PC-3 (cell line): ENCODE results near the gene ARHGEF4. TPM values are rescaled to one million over a fixed set of nuclear protein-coding genes. Genes with fewer than 3 reads are reported as not detected.

Experiments used
- ATAC-seq: fragments of 200-7000 bp; cut with Tn5 transposase; 2 replicates; pipeline ENCODE4 v1.9.1; 2020; ENCODE audit warnings: mild to moderate bottlenecking, moderate library complexity
- BruUV-seq: library from RNA; stranded (reverse); fragments of 400-500 nt; replicated peaks from 2 replicates; lab custom pipeline; 2021; lab: Mats Ljungman, UMichigan
- CTCF ChIA-PET: fragments of 300-600 bp; sonication (Branson Sonifier 250); formaldehyde crosslinking; loops from one replicate; lab custom pipeline; 2022; ENCODE audit warnings: antibody characterized with exemption; lab: Charles Lee
- POLR2A ChIA-PET: fragments of 300-600 bp; sonication (Branson Sonifier 250); formaldehyde crosslinking; loops from one replicate; lab custom pipeline; 2022; ENCODE audit warnings: antibody characterized with exemption; ENCODE audit not compliant: unreplicated experiment; lab: Charles Lee
- DNase-seq: peaks from one replicate; pipeline ENCODE4 v3.0.0-alpha.2; 2015
- H2AFZ ChIP-seq: fragments of 300-600 bp; sonication (generic); 2 replicates; pipeline ENCODE4 v1.6.0; 2016; ENCODE audit warnings: antibody characterized with exemption, low read length
- H3F3A ChIP-seq: fragments of 300-600 bp; sonication (generic); one replicate; pipeline ENCODE4 v1.6.0; 2017; ENCODE audit warnings: antibody characterized with exemption, low read length, control low read depth, mild to moderate bottlenecking; ENCODE audit not compliant: unreplicated experiment
- H3K27ac ChIP-seq: fragments of 300-600 bp; sonication (generic); 2 replicates; pipeline ENCODE4 v1.5.1; 2016; ENCODE audit warnings: mild to moderate bottlenecking, low read length
- H3K27me3 ChIP-seq: fragments of 300-600 bp; sonication (generic); 2 replicates; pipeline ENCODE4 v1.6.1; 2016; ENCODE audit warnings: low read length, mixed read lengths
- H3K36me3 ChIP-seq: fragments of 300-600 bp; sonication (generic); 2 replicates; pipeline ENCODE4 v1.6.1; 2016; ENCODE audit warnings: low read depth, mixed run types, low read length, mixed read lengths
- H3K4me1 ChIP-seq: fragments of 300-600 bp; sonication (generic); 2 replicates; pipeline ENCODE4 v1.5.1; 2016; ENCODE audit warnings: low read length; ENCODE audit not compliant: insufficient read depth
- H3K4me2 ChIP-seq: fragments of 300-600 bp; sonication (generic); 2 replicates; pipeline ENCODE4 v1.6.0; 2016; ENCODE audit warnings: low read length
- H3K4me3 ChIP-seq: fragments of 300-600 bp; sonication (generic); 2 replicates; pipeline ENCODE4 v1.5.1; 2016; ENCODE audit warnings: mild to moderate bottlenecking, low read length, mixed read lengths
- H3K79me2 ChIP-seq: fragments of 300-600 bp; sonication (generic); 2 replicates; pipeline ENCODE4 v1.6.1; 2017; ENCODE audit warnings: low read length, mixed read lengths
- H3K9ac ChIP-seq: fragments of 300-600 bp; sonication (generic); 2 replicates; pipeline ENCODE4 v1.6.0; 2016; ENCODE audit warnings: mild to moderate bottlenecking, low read length
- H3K9me2 ChIP-seq: fragments of 300-600 bp; sonication (generic); replicated peaks from 2 replicates; pipeline ENCODE4 v1.6.1; 2016; ENCODE audit warnings: mixed run types, low read length, mixed read lengths
- H3K9me3 ChIP-seq: fragments of 300-600 bp; sonication (generic); 2 replicates; pipeline ENCODE4 v1.6.1; 2016; ENCODE audit warnings: low read length, mixed read lengths
- H4K20me1 ChIP-seq: fragments of 300-600 bp; sonication (generic); 2 replicates; pipeline ENCODE4 v1.6.1; 2016; ENCODE audit warnings: low read length, mixed read lengths
- CTCF ChIP-seq: fragments of 300-600 bp; sonication (generic); conservative IDR thresholded peaks from 2 replicates; pipeline ENCODE4 v1.5.1; 2017; ENCODE audit warnings: antibody characterized with exemption, low read depth, mild to moderate bottlenecking, low read length
- EZH2 ChIP-seq: fragments of 300-600 bp; sonication (generic); IDR thresholded peaks from one replicate; pipeline ENCODE4 v1.6.1; 2017; ENCODE audit warnings: antibody characterized with exemption, mild to moderate bottlenecking, low read length; ENCODE audit not compliant: unreplicated experiment
- EZH2phosphoT487 ChIP-seq: fragments of 300-600 bp; sonication (generic); IDR thresholded peaks from 2 replicates; pipeline ENCODE4 v1.6.1; 2018; ENCODE audit warnings: mild to moderate bottlenecking, antibody characterized with exemption, low read length, borderline replicate concordance
- intact Hi-C: fragments of 100-400 bp; cut with micrococcal nuclease; formaldehyde crosslinking; loops from 2 replicates; pipeline ENCODE4 v1.9.0; 2023
- total RNA-seq: library from RNA; depleted of rRNA; stranded (reverse); fragments of >200 nt; gene quantifications from 2 replicates; pipeline ENCODE4 v1.2.3, GENCODE V29; 2014

ARHGEF4 gene
- total RNA-seq, 1 experiment from 2014 or later, result 21.5 TPM

- no peaks in the 10 kb centered on the region for H3K79me2 ChIP-seq
- intact Hi-C loops, result loop anchor here (5.0 to 10.0 kb wide), 2 partner anchors 42 to 259 kb away; partner anchors contain the start of gene ARHGEF4
- no peaks in the 10 kb centered on the region for H3K36me3 ChIP-seq
- no peaks in the 10 kb centered on the region for H4K20me1 ChIP-seq
- no peaks in the 10 kb centered on the region for H3K27me3 ChIP-seq
- no peak overlapping the region for H3K9ac ChIP-seq
- no peak overlapping the region for H3K4me2 ChIP-seq
- ATAC-seq (no peak), DNase-seq (peak; percentile 28)
- no peaks in the 10 kb centered on the region for H3K9me2 ChIP-seq
- no peaks in the 10 kb centered on the region for H3F3A ChIP-seq
- POLR2A ChIA-PET, result no interaction called here
- no peak overlapping the region for H2AFZ ChIP-seq
- BruUV-seq, result no TSS peak
- CTCF ChIA-PET, result no interaction called here
- no peak overlapping the region for H3K27ac ChIP-seq
- TF ChIP-seq EZH2 (no peak), EZH2phosphoT487 (no peak), CTCF (no peak)
- H3K4me3 ChIP-seq, result no peak overlapping the region
- H3K9me3 ChIP-seq, result no peaks in the 10 kb centered on the region
- H3K4me1 ChIP-seq, result peaks cover 8% of the 10 kb centered on the region; the same call in 1 of the 2 replicates
Measured at GRCh38 chr2:130795431-130795830, 41.3 kb upstream of the ARHGEF4 start.

- no peak overlapping the region for H2AFZ ChIP-seq
- H4K20me1 ChIP-seq, result no peaks in the 10 kb centered on the region
- no TSS peak for BruUV-seq
- H3K4me2 ChIP-seq, result no peak overlapping the region
- H3K27me3 ChIP-seq, result no peaks in the 10 kb centered on the region
- no peaks in the 10 kb centered on the region for H3K36me3 ChIP-seq
- peaks cover 8% of the 10 kb centered on the region; the same call in 1 of the 2 replicates for H3K4me1 ChIP-seq
- no peaks in the 10 kb centered on the region for H3K79me2 ChIP-seq
- DNase-seq, result peak; percentile 19
- ChIA-PET CTCF (no interaction called here), POLR2A (interaction anchor here (0.6 kb wide), 1 partner anchor 176 kb away, joined by 10 read pairs; no protein-coding TSS in a partner anchor)
- no peak overlapping the region for H3K4me3 ChIP-seq
- H3K27ac ChIP-seq, result no peak overlapping the region
- H3K9me3 ChIP-seq, result no peaks in the 10 kb centered on the region
- H3F3A ChIP-seq, result no peaks in the 10 kb centered on the region
- intact Hi-C loops, result loop anchor here (5.0 to 10.0 kb wide), 2 partner anchors 41 to 259 kb away; partner anchors contain the start of gene ARHGEF4
- ATAC-seq, result no peak
- no peak overlapping the region for H3K9ac ChIP-seq
- TF ChIP-seq EZH2, result no peak
- TF ChIP-seq EZH2phosphoT487, result no peak
- no peak for TF ChIP-seq CTCF
- H3K9me2 ChIP-seq, result no peaks in the 10 kb centered on the region
Measured at GRCh38 chr2:130796290-130796689, 40.4 kb upstream of the ARHGEF4 start.
